Measurements from ENCODE around the gene MAPK8. TPM values are rescaled to one million over a fixed set of nuclear protein-coding genes. Genes with fewer than 3 reads are reported as not detected.

The MAPK8 gene
- total and polyA plus RNA-seq, 12 donors = 7.6 to 103 (median 31.9) TPM

DNA sequence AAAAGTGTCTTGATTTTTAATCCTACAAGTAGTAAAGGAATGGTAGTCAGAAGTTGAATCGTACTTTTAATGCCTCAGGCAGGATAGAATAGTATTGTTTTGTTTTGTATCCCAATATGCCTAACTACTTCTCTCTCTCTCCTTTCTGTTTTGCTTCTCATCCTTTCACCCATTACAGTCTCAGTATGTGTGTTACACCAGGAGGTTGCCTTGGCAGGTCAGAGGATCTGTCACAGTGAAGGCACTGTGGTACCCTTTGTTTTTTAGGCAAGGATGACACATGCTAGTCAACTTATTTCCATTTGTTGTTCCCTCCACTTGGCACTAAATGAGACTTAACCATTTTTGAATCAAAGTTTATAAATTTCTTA, 94.4 kb downstream of the MAPK8 start:
- 93 to 100% (median 97%) methylated on average over 1 of the region's 1 CpG for WGBS, 4 donors
- Histone ChIP-seq H3K27me3 (no peaks in the 10 kb centered on the region), H3K4me3 (no peak overlapping the region), H3K36me3 (replicated peaks in 1 of 2) (no peaks in the 10 kb centered on the region), H3K4me1 (replicated peaks in 1 of 2) (peaks cover 0 to 16% of the 10 kb centered on the region in 2 donors), H3K27ac (no peak overlapping the region), H3K9me3 (replicated peaks in 1 of 3) (no peaks in the 10 kb centered on the region)
- intact Hi-C loops (cut with DNase I) = no loop called here
- TF ChIP-seq POLR2A (IDR thresholded peaks at IDR 0.05) (no peak), CTCF (IDR thresholded peaks at IDR 0.05) (no peak)
- no peak for DNase-seq

DNA sequence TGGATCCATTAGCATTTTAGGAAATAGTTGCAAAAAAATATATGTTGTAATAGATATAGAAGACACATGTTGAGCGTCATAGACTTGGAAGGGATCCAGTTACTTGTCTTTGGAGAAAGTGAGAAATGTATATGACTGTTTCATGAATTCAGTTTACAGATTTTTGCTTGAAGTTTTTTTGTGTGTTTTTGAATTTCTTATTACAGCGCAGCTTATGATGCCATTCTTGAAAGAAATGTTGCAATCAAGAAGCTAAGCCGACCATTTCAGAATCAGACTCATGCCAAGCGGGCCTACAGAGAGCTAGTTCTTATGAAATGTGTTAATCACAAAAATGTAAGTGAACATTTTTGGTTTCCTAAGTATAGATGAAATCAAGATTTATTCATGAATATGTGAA, 98.2 kb downstream of the MAPK8 start:
- no peaks in the 10 kb centered on the region for H3K9me3 ChIP-seq (replicated peaks in 1 of 3)
- WGBS, 4 donors = 86 to 90% (median 89%) methylated on average over 4 of the region's 4 CpGs
- no peak overlapping the region for H3K27ac ChIP-seq
- H3K4me3 ChIP-seq = no peak overlapping the region
- intact Hi-C loops (cut with DNase I) = no loop called here
- peaks cover 0 to 7% of the 10 kb centered on the region in 2 donors for H3K4me1 ChIP-seq (replicated peaks in 1 of 2)
- TF ChIP-seq POLR2A (IDR thresholded peaks at IDR 0.05) (no peak), CTCF (IDR thresholded peaks at IDR 0.05) (no peak)
- no peaks in the 10 kb centered on the region for H3K27me3 ChIP-seq
- DNase-seq = no peak
- no peaks in the 10 kb centered on the region for H3K36me3 ChIP-seq (replicated peaks in 1 of 2)

DNA sequence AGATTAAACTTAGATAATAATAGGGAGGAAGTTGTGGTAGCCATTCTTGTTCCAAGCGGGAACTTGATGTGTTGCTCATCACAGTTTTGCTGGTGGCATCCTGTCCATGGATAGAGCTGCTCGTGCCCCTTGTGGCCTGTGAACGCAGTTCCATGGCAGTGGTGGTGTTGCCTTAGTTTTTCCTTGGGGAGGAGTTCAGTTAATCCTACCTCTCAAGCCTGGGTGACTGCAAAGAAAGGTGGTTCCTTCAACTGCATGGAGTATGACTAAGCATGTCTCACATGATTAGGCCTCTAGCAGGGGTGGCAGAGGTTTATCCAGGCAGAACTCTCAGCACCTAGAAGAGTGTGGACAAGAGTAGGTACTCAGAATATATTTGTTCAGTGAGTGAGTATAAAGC, 99.7 kb downstream of the MAPK8 start:
- WGBS, 4 donors = 59 to 98% (median 83%) methylated on average over 3 of the region's 3 CpGs
- Histone ChIP-seq H3K27ac (no peak overlapping the region), H3K4me3 (no peak overlapping the region), H3K4me1 (replicated peaks in 1 of 2) (no peaks in the 10 kb centered on the region), H3K27me3 (no peaks in the 10 kb centered on the region), H3K36me3 (replicated peaks in 1 of 2) (no peaks in the 10 kb centered on the region), H3K9me3 (replicated peaks in 1 of 3) (no peaks in the 10 kb centered on the region)
- DNase-seq = no peak
- no peak for TF ChIP-seq POLR2A (IDR thresholded peaks at IDR 0.05)
- no peak for TF ChIP-seq CTCF (IDR thresholded peaks at IDR 0.05)
- intact Hi-C loops (cut with DNase I) = no loop called here

DNA sequence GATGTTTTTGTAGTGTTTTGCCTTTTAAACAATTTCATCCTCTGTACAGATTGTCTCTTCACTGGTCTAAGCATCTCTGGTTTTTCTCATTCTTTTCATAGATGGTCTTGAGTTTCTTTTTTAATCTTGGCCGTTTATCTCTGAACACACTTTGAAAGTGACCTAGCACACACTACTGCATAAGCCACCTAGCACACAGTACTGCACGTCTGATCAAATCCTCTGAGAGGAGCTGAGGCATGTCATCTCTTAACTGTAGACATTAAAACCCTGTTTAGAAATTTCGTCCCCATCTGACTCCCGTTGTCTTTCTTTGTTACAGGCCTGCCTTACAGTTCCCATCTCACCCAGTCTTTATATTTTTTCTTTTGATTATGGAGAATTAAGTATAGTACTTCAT, 100.2 kb downstream of the MAPK8 start:
- intact Hi-C loops (cut with DNase I) = no loop called here
- no peaks in the 10 kb centered on the region for H3K9me3 ChIP-seq (replicated peaks in 1 of 3)
- H3K4me1 ChIP-seq (replicated peaks in 1 of 2) = no peaks in the 10 kb centered on the region
- no peak overlapping the region for H3K4me3 ChIP-seq
- no peaks in the 10 kb centered on the region for H3K36me3 ChIP-seq (replicated peaks in 1 of 2)
- DNase-seq = no peak
- H3K27me3 ChIP-seq = no peaks in the 10 kb centered on the region
- H3K27ac ChIP-seq = no peak overlapping the region
- 91 to 96% (median 93%) methylated on average over 4 of the region's 4 CpGs for WGBS, 4 donors
- TF ChIP-seq CTCF (IDR thresholded peaks at IDR 0.05) (no peak), POLR2A (IDR thresholded peaks at IDR 0.05) (no peak)
